Inferior parietal cortex (tissue), 1 donor: ENCODE measurements around the gene FGF1.
"Not testable (repeated sequence)": the region's sequence is repeated elsewhere in the genome, so short reads cannot be mapped to it uniquely, and the experiment has no call there.

Source experiments
- DNase-seq: peaks from one replicate; pipeline ENCODE4 v3.0.0-alpha.2; 2016; ENCODE audit errors: extremely low spot score

FGF1 gene

DNA sequence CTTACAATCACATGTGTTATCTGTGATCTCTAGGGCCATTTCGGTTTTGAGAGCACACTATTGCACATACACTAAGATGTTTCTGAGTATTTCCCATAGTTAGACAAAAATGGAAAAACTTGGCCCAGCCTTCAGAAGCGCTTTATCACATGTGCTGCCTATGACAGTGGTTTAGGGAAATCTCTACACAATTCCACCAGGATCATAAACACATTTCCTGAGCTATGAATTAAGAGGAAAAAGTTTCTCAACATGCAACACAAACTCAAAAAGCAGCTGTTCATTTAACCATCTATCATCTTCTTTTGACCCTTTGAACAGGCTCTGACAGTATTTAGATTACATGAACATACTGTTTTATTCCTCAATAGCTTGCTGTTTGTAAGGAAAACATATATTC is 15.1 kb downstream of the FGF1 start:
- DNase-seq = no peak

DNA sequence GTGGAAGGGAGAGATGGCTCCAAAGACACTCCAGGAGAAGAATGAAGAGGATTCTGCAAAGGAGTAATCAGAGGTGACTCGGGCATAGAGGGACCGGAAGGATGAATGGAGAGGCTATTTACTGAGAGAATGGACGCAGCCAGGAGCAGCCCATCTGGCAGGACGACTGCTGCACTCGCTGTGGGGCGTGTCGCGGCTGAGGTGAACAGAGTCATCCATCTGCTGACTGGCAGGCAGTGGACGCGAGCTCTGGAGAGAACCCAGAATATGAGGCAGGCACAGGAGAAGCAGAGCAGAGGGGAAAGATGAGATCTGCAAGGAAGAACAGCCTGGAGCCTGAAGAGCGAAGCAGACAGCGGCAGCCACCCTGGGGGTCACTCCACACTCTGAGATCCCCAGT is 16.4 kb downstream of the FGF1 start:
- no peak for DNase-seq

- DNase-seq = no peak
These were observed 17.6 kb downstream of the FGF1 start for GRCh38 chr5:142668336-142668735.

DNA sequence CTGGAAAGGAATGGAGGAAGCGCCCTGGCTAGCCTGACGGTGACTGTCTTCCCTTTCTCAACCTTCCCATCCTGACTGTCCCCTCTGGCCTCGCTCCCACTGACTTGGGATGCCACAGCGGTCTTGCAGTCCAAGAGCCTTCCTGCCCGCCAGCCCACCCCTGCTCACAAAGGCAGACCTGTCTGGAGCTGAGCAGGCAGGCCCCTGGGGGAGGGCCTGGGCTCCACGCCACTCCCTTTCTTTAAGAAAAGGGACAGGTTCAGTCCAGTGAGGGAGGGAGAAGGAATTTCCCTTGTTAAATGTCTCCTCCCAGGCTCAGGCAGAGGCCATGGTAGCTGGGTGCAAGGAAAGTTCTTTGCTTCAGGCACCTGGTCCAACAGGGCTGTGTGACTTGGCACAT is 18.1 kb downstream of the FGF1 start:
- no peak for DNase-seq

DNA sequence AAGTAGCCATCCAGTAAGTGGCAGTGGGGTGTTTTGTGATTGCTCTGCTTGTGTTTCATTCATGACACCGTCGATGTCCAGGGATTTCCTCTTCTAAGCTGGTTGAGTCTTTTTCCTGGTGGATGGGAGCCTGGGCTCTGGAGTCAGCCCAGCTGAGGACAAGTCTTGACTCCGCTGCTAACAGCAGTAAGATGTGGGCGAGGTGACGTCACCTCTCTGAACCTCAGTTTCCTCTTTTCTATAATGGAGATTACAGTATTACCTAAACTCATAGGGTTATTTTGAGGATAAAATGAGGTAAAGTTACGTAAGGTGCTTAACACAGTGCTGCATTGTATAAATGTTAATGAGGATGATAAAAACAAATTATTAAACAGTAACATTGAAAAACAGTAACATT is 21.3 kb downstream of the FGF1 start:
- DNase-seq = no peak

DNA sequence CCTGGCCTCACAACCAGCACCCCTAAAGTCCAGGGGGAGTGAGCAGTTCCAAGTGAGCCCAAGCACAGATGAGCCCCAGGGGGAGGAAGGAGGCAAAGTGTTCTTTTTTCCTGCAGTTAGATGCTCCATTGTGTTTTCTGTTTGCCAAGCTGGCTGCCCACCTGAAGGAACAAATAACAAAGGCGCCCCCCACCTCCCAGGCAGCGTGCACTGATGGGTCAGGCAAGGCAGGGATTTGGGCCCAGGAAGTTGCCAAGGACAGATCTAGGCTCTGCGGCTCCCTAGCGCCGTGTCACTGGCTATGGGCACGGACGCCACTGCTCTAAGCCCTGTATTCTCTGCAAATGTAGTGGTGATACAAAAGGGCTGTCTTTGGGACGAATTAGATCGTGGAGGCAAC is 21.8 kb downstream of the FGF1 start:
- no peak for DNase-seq

- DNase-seq = no peak
These were observed 22.6 kb downstream of the FGF1 start for GRCh38 chr5:142663246-142663645.

DNA sequence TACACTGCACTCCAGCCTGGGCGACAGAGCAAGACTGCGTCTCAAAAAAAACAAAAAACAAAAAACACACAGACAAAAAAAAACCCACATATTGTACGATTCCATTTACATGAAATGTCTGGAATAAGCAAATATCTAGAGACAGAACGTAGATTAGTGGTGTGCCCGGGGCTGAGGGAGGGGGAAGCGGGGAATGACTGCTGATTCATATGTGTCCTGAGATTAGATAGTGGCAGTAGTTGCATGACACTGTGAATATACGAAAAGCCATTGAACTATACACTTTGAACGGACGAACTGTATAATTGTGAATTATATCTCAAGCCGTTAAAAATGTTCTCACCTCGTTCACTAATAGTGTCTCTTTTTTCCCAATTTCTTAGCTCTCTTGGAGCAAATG is 23.9 kb downstream of the FGF1 start:
- no peak for DNase-seq

- DNase-seq = no peak
These were observed 24.7 kb downstream of the FGF1 start for GRCh38 chr5:142661143-142661542.

DNA sequence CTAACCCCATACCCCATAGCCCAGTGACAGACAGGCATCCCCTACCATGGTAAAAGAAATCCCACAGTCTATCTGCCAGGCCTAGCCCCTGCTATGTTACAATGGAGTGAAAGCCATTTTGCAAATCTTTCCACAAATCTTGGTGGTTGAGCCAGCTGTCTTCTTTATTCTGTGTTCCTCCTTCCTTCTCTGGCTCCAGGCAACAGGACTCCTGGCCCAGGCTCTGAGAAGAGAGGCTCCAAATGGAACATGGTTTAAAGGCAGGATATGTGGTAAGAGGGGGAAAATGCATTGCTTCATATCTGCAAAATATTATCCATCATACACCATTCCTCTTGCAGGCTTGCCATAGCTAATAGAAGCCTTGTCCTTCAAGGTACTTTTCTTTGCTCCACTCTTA is 25.2 kb downstream of the FGF1 start:
- DNase-seq = no peak

DNA sequence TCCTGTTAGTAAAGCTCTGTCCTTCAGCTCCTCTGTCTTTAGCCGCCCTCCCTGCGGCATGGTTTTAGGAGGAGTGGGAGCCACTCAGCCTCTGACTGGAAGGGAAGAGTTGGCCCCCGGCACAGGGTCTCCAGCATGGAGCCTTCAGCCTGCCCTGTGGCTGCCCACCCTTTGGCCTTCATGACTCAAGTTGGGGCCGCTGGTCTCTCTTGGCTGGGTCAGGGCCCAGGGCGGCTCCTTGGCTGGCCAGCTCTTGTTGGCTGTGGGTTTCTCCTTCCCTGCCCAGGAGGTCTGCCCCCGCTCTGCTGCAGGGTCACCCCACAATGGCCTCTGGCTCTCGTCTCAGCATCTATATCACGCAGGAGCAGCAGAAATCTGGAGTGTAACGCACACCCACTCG is 25.7 kb downstream of the FGF1 start:
- no peak for DNase-seq

DNA sequence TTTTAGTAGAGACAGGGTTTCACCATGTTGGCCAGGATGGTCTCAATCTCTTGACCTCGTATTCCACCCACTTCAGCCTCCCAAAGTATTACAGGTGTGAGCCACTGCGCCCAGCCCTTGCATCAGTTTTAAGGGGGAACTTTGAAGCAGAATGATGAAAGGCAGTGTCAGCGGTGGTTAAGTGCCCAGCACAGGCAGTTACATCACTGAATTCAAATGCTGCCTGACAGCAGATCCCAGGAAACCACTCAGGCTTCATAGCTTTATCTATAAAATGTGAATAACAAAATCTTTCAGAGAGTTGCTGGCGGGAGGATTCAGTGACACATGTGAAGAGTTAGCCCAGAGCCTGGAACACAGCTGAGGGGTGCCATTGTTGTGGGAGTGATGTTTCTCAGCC is 26.5 kb downstream of the FGF1 start:
- no peak for DNase-seq

GRCh38 chr5:142658278-142658677 is 27.6 kb downstream of the FGF1 start:
- DNase-seq = no peak

GRCh38 chr5:142657446-142657845 is 28.4 kb downstream of the FGF1 start:
- no peak for DNase-seq

DNA sequence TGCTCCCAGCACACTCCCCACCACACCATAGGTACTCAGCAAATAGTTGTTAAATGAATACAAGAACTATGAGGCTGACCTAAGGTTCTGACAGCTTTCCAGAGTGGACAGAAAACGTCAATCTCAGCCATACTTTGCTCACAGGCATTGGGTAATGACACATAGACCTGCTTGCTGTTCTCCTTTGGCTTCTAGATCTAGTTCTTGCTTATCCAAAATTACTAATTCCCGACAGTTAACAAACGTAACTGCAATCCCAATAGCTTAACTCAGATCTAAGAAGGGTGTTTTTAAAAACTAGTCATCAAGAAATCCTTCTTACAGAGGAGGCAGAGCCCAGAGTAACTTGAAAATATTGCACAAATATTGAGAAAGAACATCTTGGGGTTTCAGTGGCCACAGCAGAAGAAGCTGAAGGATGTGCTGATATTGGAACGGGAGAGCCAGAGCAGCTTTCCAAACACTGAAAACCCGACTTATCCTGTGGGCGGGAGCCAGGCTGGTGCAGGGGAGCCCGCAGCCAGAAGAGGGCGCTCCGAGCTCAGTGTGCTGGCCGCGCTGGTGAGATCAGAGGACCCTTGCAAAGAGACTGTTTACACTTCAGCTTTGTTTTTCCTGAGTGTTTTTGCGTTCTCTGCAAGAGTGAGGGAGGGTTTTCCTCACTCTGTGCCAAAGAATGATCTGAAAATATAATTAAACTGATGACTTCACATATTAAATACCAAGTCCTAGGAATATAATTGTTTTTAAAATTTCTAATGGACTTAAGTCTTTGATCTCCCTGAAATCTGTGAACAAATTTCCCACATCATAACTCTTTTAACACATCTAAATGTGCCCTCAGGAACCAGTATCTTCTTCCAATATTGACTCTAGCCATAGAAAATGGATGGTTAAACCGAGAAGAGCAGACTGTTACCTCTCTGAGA is 30.3 kb downstream of the FGF1 start:
- DNase-seq = peak; percentile 93

DNA sequence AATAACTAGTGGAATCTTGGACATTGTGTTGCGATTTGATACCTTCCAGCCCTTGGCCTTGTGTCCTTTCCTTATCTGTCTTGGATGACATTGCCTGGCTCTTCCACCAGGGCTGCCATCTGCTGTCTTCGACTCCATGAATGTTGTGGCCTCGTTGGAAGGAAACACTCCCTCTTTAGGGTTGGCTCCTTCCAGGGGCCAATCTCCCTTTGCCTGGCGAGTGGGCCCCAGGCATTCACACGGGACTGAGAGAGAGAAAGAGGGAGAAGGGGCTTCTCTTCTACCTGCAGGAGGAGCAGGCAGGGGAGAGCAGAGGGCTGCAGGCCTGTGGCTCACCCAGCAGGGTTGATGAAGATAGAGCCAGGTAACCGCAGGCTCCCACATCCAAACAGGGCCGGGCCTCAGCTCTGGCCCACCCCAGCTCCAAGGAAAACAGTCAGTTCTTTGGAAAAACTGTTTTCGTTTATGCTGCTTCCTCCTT is 31.3 kb downstream of the FGF1 start:
- no peak for DNase-seq

DNA sequence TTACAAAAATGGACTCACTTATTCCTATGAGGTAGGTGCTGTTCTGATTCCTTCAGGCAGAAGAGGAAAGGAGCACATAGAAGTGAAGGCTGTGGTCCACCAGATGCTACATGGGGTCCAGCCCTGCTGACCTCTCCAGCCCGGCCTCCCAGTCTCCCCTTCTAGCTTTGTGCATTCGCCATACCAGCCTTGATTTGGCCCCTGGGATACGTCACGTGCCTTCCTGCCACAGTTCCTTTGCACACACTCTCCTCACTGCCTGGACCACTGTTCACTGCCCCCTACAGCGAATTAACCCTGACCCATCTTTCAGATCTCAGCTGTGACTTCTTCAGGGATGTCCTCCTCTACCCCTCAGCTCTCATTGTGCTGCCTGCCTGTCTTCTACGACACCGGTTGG is 32.6 kb downstream of the FGF1 start:
- DNase-seq = no peak

DNA sequence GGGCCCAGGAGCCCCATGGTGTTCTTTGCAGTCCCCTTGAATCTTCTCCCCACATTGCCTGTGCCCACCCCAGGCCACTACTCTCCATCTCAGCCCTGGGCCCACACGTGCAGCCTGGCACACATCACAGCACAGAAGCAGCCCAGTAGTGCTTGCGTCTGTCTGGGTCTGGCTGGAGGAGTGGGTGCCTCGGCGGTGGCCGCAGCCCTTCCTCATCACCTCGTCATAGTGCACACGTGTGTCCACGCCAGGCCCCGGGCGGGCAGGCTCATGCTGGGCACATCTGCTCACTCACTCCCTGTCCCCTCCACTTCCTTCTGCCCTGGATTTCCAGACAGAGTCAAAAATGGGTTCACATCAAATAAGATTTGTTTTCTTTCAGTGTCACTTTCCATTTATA is 33.3 kb downstream of the FGF1 start:
- DNase-seq = no peak

DNA sequence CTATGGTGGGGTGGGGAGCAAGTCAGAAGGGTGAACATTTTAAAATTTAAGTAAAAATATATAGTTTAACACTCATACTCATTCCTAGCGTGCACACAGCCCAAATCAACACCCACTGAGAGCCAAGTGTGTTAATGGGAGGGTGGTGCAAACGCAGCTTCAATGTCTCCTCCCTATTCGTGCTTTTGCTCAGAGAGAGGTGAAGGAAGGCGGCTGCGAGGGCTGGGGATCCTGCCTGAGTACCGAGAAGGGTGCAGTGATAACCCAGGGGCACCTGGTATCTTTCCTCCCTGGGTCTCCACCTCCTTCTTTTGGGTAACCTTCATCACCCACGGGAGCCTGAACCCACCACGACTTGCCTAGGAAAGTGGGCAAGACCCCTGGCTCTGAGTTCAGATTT is 35.0 kb downstream of the FGF1 start:
- no peak for DNase-seq

- DNase-seq = no peak
These were observed 35.8 kb downstream of the FGF1 start for GRCh38 chr5:142650060-142650459.

GRCh38 chr5:142648108-142648507 is 37.8 kb downstream of the FGF1 start:
- DNase-seq = not testable (repeated sequence)

- DNase-seq = no peak
These were observed 40.4 kb downstream of the FGF1 start for GRCh38 chr5:142645456-142645855.

DNA sequence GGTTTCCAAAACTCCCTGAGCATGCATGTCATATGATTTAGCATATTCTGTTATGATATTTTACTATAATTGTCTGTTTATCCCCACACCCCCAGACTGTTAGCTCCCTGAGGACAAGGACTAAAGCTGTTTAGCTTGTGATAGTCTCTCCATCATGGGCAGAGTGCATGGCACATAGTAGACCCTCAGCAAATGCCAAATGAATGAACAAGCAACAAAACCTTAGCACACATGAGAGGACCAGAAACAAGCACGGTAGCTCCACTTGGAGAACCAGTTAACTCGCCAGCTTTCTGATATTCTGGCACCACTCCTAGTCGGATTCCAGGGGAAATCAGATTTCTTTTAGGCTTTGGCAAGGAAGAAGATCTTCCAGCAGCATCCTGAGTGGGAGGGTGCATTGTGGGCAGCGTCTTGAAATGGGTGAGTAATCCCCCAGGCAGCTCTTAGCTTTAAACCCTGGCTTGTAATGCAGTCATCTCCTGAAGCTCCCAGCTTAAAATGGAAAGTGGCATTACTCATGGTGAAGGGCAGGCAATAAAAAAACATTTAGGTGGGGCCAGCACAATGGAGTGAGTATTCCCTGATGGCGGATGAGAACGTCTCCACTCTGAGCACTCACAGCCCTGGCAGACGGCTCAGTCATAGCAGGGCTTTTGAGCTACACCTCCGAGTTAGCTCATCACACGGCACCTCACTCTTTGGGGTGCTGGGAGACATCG is 41.1 kb downstream of the FGF1 start:
- DNase-seq = peak; percentile 64
